MM.1S (cell line): ENCODE results near the gene HIPK4.

Experiments used
- DNase-seq: peaks from one replicate; pipeline ENCODE4 v3.0.0-alpha.2; 2015
- H2AFZ ChIP-seq: fragments of 300-600 bp; sonication (generic); 2 replicates; pipeline ENCODE4 v1.6.0; 2016; ENCODE audit warnings: antibody characterized with exemption, low read length
- H3F3A ChIP-seq: fragments of 300-600 bp; sonication (generic); 2 replicates; pipeline ENCODE4 v1.6.1; 2016; ENCODE audit warnings: mild to moderate bottlenecking, antibody characterized with exemption, low read length, moderate library complexity, mixed read lengths; ENCODE audit not compliant: insufficient read depth
- H3K27ac ChIP-seq: fragments of 300-600 bp; sonication (generic); 2 replicates; pipeline ENCODE4 v1.5.1; 2016; ENCODE audit warnings: mild to moderate bottlenecking, low read length
- H3K27me3 ChIP-seq: fragments of 300-600 bp; sonication (generic); replicated peaks from 2 replicates; pipeline ENCODE4 v1.6.0; 2016; ENCODE audit warnings: low read length; ENCODE audit not compliant: insufficient read depth
- H3K36me3 ChIP-seq: fragments of 300-600 bp; sonication (generic); replicated peaks from 2 replicates; pipeline ENCODE4 v1.6.1; 2016; ENCODE audit warnings: mild to moderate bottlenecking, low read length, mixed read lengths; ENCODE audit not compliant: insufficient read depth
- H3K4me1 ChIP-seq: fragments of 300-600 bp; sonication (generic); 2 replicates; pipeline ENCODE4 v1.6.1; 2016; ENCODE audit warnings: low read length, mixed read lengths
- H3K4me2 ChIP-seq: fragments of 300-600 bp; sonication (generic); 2 replicates; pipeline ENCODE4 v1.6.0; 2016; ENCODE audit warnings: low read depth, low read length
- H3K4me3 ChIP-seq: fragments of 300-600 bp; sonication (generic); 2 replicates; pipeline ENCODE4 v1.5.1; 2016; ENCODE audit warnings: low read length, mixed read lengths
- H3K79me2 ChIP-seq: fragments of 300-600 bp; sonication (generic); 2 replicates; pipeline ENCODE4 v1.6.1; 2016; ENCODE audit warnings: mixed run types, low read length, mixed read lengths
- H3K9ac ChIP-seq: fragments of 300-600 bp; sonication (generic); 2 replicates; pipeline ENCODE4 v1.6.1; 2016; ENCODE audit warnings: low read length, mixed read lengths
- H3K9me2 ChIP-seq: fragments of 300-600 bp; sonication (generic); replicated peaks from 2 replicates; pipeline ENCODE4 v1.6.1; 2016; ENCODE audit warnings: mild to moderate bottlenecking, low read length, mixed read lengths; ENCODE audit not compliant: insufficient read depth
- H3K9me3 ChIP-seq: fragments of 300-600 bp; sonication (generic); replicated peaks from 2 replicates; pipeline ENCODE4 v1.6.1; 2016; ENCODE audit warnings: mild to moderate bottlenecking, low read length, mixed read lengths; ENCODE audit not compliant: insufficient read depth
- H4K20me1 ChIP-seq: fragments of 300-600 bp; sonication (generic); 2 replicates; pipeline ENCODE4 v1.6.1; 2016; ENCODE audit warnings: mild to moderate bottlenecking, low read length, moderate library complexity, mixed read lengths; ENCODE audit not compliant: insufficient read depth
- CTCF ChIP-seq: fragments of 300-600 bp; sonication (generic); IDR thresholded peaks from 2 replicates; pipeline ENCODE4 v1.5.1; 2016; ENCODE audit warnings: antibody characterized with exemption, low read length, mixed read lengths
- EZH2 ChIP-seq: fragments of 300-600 bp; sonication (generic); optimal IDR thresholded peaks from 2 replicates; pipeline ENCODE3; 2017; ENCODE audit warnings: low read depth, mild to moderate bottlenecking, antibody characterized with exemption, low read length, mixed read lengths
- EZH2phosphoT487 ChIP-seq: fragments of 300-600 bp; sonication (generic); IDR thresholded peaks from 2 replicates; pipeline ENCODE4 v1.6.1; 2018; ENCODE audit warnings: antibody characterized with exemption, low read length

HIPK4 gene

GRCh38 chr19:40417643-40417981, 27.6 kb upstream of the HIPK4 start:
- no peak for DNase-seq
- no peaks in the 10 kb centered on the region for H3K9me2 ChIP-seq

DNA sequence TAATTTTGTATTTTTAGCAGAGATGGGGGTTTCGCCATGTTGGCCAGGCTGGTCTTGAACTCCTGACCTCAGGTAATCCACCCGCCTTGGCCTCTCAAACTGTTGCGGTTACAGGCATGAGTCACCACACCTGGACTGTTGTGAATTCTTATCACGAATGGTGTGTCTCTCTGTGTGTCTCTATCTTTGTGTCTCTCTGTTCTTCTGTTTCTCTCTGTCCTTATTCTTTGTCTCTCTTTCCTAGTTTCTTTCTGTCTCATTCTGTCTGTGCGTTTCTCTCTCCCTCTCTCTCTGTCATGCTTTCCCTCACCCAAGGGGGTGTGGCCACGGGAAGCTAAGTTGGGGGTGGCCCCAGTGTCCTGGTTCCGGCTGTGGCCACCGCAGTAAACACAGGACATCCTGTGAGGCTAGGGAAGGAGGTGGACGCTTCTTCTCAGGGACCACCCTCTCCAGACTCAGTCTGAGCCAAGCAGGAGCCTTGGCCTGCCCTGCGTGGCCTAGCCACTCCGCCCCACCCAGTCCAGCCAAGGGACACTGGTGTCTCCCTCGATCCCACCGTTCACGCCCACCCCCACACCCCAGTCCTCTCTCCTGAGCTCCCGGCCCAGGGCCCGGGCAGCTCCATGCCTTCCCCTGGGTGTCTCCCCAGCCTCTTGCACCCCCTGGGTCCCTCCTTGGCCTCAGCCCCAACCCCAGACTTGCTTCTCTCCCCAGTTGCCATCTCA, 27.1 kb upstream of the HIPK4 start:
- Histone ChIP-seq H4K20me1 (no peaks in the 10 kb centered on the region), H3K27ac (no peak overlapping the region), H3K36me3 (no peaks in the 10 kb centered on the region), H3K27me3 (no peaks in the 10 kb centered on the region; the same call in 1 of the 2 replicates), H3F3A (peaks cover 5% of the 10 kb centered on the region; the same call in 1 of the 2 replicates), H2AFZ (no peak overlapping the region), H3K4me1 (no peaks in the 10 kb centered on the region), H3K9me2 (no peaks in the 10 kb centered on the region), H3K4me2 (no peak overlapping the region), H3K4me3 (no peak overlapping the region), H3K9me3 (no peaks in the 10 kb centered on the region), H3K9ac (no peak overlapping the region), H3K79me2 (no peaks in the 10 kb centered on the region)
- TF ChIP-seq CTCF, result no peak
- TF ChIP-seq EZH2, result no peak
- TF ChIP-seq EZH2phosphoT487, result no peak
- no peak for DNase-seq

More at GRCh38 chr19:40417643-40417981, 27.6 kb upstream of the HIPK4 start:
- H4K20me1 ChIP-seq, result no peaks in the 10 kb centered on the region
- H3K36me3 ChIP-seq, result no peaks in the 10 kb centered on the region
- no peak overlapping the region for H3K27ac ChIP-seq
- no peak overlapping the region for H3K4me3 ChIP-seq
- H3K27me3 ChIP-seq, result no peaks in the 10 kb centered on the region; the same call in 1 of the 2 replicates
- H3K9me3 ChIP-seq, result no peaks in the 10 kb centered on the region
- H3K4me2 ChIP-seq, result no peak overlapping the region
- H3K79me2 ChIP-seq, result no peaks in the 10 kb centered on the region
- no peaks in the 10 kb centered on the region for H3K4me1 ChIP-seq
- H3F3A ChIP-seq, result peaks cover 5% of the 10 kb centered on the region; the same call in 1 of the 2 replicates
- TF ChIP-seq EZH2phosphoT487 (no peak), EZH2 (no peak), CTCF (no peak)
- H2AFZ ChIP-seq, result no peak overlapping the region
- H3K9ac ChIP-seq, result no peak overlapping the region

DNA sequence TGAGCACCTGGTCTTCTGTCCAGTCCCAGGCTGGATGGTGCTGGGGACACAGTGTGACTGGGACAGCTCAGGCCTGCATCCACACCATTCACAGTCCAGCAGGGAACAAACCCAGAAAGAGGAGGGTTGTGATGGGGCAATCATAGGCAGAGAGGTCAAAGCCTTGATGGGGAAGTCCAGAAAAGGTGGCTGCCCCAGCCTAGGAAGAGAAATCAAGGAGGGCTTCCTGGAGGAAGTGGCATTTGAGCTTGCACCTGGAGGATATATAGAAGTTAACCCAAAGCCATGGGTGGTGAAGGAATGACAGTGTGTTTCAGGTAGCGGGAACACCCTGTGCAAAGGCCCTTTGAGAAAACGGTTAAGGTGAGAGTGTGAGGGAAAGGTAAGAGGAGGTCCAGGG, 25.8 kb upstream of the HIPK4 start:
- Histone ChIP-seq H3K36me3 (no peaks in the 10 kb centered on the region), H4K20me1 (no peaks in the 10 kb centered on the region), H3K27ac (no peak overlapping the region), H3F3A (no peaks in the 10 kb centered on the region), H2AFZ (no peak overlapping the region), H3K79me2 (no peaks in the 10 kb centered on the region), H3K4me3 (no peak overlapping the region), H3K4me2 (no peak overlapping the region), H3K4me1 (peaks cover 11% of the 10 kb centered on the region), H3K9me2 (no peaks in the 10 kb centered on the region), H3K9me3 (no peaks in the 10 kb centered on the region), H3K9ac (no peak overlapping the region), H3K27me3 (no peaks in the 10 kb centered on the region; the same call in 1 of the 2 replicates)
- no peak for DNase-seq
- TF ChIP-seq CTCF, result no peak
- TF ChIP-seq EZH2phosphoT487, result no peak
- no peak for TF ChIP-seq EZH2
